Upper lobe of left lung (tissue), 4 donors: ENCODE data around the gene SYT7.

ENCODE experiments used
- POLR2A ChIP-seq, 4 donors: fragments of 450-650 bp; IDR thresholded peaks; one replicate each; pipeline ENCODE4 v1.5.1; 2016 to 2017; ENCODE audit warnings: antibody characterized with exemption in 4 of 4, mild to moderate bottlenecking in 2 of 4
- POLR2AphosphoS5 ChIP-seq, 2 donors: sonication (generic); formaldehyde crosslinking; IDR thresholded peaks; one replicate each; pipeline ENCODE4 v1.5.1; 2017; ENCODE audit warnings: antibody characterized with exemption in 2 of 2
- TF ChIP-seq, protein P1 (sequence below), 6 experiments: fragments of 450-650 bp in 4 of 6; fragments of 200-600 bp in 2 of 6; sonication (generic) in 2 of 6; IDR thresholded peaks; one replicate each; pipeline ENCODE4 v1.5.1; 2016 to 2019; ENCODE audit warnings: antibody characterized with exemption in 6 of 6

DNA sequence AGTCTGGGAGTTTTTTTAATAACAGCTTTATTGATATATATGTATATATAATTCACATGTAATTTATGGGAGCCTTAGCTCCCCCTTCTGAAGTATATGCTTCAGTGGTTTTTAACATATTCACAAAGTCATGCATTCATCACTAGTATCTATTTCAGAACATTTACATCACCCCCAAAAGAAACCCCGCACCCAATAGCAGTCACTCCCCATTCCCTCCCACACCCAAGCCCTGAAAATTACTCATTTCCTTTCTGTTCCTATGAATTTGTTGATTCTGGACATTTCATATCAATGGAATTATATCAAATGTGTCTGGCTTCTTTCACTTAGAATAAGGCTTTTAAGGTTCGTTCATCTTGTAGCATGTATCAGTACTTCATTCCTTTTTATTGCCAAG lies 35.6 kb upstream of the SYT7 start:
- TF ChIP-seq, protein P1, sequence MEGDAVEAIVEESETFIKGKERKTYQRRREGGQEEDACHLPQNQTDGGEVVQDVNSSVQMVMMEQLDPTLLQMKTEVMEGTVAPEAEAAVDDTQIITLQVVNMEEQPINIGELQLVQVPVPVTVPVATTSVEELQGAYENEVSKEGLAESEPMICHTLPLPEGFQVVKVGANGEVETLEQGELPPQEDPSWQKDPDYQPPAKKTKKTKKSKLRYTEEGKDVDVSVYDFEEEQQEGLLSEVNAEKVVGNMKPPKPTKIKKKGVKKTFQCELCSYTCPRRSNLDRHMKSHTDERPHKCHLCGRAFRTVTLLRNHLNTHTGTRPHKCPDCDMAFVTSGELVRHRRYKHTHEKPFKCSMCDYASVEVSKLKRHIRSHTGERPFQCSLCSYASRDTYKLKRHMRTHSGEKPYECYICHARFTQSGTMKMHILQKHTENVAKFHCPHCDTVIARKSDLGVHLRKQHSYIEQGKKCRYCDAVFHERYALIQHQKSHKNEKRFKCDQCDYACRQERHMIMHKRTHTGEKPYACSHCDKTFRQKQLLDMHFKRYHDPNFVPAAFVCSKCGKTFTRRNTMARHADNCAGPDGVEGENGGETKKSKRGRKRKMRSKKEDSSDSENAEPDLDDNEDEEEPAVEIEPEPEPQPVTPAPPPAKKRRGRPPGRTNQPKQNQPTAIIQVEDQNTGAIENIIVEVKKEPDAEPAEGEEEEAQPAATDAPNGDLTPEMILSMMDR (IDR thresholded peaks at IDR 0.05), result no peak
- TF ChIP-seq POLR2A (IDR thresholded peaks at IDR 0.05), result no peak
- TF ChIP-seq POLR2AphosphoS5 (IDR thresholded peaks at IDR 0.05), result no peak
